GM19467 (cell line): ENCODE data around the gene MIX23.

ENCODE experiments used
- ATAC-seq: cut with Tn5 transposase; IDR thresholded peaks from one replicate; pipeline ENCODE4 v1.9.1; 2021; ENCODE audit warnings: mild to moderate bottlenecking, moderate library complexity; ENCODE audit not compliant: unreplicated experiment

The MIX23 gene

DNA sequence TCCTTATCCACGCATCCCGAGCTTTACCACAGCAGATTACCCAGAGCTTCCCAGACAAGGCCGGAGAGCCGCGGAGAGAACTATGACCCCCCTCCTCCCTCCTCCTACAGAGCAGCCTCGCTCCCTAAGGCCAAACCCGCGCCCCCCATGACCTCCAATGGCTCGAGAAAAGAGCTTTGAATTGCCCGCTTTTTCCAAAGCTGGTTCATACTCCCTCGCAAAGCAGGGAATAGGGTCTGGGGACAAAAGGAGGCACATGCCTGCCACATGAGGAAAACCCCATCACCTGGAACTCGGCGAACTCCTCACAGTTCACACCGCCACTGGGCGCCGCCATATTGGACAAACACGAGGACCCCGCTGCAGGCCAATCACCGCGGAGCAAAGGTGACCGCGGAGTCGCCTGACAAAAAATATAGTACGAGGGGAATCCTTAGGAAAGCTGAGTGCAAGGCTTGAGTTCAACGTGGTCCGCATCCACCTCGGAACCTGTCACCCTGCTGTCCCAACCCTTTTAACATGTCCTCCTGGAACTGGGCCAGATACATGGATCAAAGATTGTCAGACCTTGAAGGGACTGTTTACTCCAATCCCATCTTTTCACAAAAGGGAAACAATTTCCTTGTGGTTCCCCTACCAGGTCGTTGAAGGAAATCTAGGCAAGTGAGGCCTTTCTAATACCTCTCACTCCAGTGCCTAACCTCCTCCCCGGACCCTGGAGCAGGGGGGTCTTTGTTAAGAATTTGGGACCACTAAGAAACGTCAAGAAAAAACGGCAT, at the start of gene MIX23:
MIX23 (minus strand) TSS at position 344 of the 779 bp plus-strand sequence; CDS start at position 337, 7 bp downstream.
- ATAC-seq = no peak

DNA sequence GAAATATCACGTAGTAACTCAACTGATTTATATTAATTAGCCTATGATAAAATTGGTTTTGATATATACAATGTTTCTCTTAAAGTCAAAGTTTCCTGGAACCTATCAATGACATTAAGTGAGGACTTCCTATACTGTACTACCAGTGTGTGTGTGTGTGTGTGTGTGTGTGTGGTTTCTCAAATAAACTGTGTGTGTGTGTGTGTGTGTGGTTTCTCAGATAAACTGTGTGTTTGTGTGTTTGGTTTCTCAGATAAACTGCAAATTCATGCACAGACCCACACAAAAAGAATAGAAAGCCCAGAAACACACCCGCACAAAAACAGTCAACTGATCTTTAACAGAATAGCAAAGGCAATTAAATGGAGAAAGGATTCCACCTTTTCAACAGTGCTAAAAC, 47.3 kb upstream of the MIX23 start:
- ATAC-seq = no peak

DNA sequence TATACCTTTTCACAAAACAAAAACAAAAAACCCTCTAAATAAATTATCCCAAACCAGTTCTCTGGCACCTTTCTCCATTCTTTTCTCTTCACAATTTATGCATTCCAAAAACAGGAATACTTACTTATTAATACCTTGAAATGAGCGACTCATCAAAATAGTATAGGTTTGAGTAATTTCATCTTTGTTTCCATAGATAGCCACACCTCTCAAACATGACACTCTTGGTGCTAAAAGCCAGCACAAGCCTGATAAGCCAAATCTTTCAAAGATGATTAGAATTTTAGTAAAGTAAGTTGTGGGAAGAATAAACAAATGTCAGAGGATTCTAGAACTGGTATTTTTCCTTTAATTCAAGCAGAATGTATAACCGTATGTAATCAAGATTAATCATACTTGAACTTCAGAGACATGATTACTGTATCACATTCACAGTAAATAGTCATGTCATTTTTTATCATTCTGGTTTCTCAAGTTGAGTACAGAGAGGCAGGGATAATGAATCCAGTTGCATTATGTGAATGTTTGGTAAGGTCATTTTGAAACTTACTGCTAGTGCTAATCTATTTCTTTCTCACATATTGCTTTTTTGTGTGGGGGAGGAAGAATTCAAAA, 44.9 kb upstream of the MIX23 start:
- no peak for ATAC-seq

DNA sequence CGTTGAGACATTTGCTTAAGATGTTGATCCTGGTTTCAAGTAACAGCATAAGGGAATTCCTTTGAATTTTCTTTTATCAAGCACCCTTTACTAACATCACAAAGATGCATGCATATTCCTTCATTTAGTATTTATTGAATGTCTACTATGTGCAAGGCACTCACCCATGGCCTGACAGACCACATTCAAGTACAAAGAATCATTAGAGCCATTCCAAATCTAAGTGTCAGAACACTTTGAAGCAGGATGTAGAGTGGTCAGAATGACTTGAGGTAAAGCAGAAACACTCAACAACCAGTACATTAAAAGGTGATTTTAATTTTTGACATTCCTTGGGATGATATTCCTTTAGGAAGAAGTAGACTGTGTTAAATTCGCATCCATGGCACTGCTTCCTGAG, 38.8 kb upstream of the MIX23 start:
- ATAC-seq = no peak

DNA sequence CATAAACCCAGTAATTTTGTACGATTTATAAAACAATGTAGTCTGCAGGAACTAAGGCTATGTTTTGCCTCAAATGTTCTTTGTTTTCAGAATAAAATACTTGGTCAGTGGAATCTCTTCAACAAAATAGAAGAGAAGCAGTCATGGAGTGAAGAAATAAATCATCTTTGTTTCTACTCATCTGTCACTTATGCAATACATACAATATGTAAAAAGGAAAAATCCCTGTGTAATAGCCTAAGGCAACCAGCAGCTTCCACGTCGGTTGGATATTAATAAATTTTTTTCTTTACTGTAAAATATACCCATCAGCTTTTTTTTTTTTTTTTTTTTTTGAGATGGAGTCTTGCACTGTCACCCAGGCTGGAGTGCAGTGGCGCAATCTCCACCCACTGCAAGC, 38.1 kb upstream of the MIX23 start:
- ATAC-seq = no peak

DNA sequence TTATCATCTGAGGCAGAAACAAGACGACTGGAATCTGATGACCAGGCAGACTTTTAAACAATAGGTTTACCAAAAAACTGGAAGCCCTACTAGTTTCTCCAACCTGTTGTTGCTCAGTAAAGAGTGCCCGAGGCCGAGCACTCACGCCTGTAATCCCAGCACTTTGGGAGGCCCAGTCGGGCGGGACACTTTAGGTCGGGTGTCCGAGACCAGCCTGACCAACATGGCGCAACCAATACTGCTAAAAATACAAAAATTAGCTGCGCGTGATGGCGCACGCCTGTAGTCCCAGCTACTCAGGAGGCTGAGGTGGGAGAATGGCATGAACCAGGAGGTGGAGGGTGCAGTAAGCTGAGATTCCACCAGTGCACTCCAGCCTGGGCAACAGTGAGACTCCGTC, 33.9 kb upstream of the MIX23 start:
- no peak for ATAC-seq

DNA sequence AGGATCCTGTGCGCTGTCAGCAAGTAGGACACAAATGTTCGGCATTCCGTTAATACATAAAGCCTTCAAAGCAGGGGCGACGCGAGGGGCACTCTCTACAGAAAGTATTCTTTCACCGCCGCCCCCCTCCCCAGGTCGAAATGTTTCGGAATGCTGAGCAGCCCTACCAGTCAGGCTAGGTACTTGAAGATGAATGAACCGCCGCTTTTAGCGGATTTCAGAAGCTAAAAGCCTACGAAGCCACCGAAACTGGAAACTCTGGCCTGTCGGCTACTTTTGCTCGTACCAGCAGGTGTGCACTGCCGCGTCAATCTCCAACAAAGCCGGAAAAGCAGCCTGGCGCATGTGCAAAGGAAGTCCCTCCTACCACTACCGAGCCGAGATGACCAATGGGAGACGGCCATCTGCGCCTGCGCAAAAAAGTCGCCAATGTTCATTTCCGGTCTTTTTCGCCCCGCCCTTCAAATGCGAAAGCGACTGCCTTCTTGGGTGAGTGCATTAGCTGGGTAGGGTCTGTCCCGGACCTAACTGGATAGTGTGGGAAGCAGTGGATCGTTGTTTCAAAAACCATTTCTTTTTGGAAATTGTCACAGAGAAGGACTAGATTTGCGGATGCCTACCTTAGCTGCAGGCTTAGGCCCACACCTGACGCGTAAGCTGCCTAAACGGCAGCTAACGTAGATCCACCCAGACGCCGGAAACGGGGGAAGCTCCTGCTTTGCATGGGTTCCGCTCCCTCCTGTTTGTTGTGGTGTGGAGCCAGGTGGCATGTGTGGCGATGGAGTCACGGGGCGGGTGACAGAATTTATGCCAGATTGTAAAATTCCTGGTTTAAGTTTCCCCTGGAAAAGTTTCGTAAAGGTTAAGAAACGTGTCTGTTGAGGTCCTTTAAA, 33.0 kb upstream of the MIX23 start, which contains the start of gene WDR5B:
WDR5B (minus strand) TSS at position 301 of the 893 bp plus-strand sequence. CDS start 534 bp downstream, outside the sequence.
- peak; percentile 84 for ATAC-seq

DNA sequence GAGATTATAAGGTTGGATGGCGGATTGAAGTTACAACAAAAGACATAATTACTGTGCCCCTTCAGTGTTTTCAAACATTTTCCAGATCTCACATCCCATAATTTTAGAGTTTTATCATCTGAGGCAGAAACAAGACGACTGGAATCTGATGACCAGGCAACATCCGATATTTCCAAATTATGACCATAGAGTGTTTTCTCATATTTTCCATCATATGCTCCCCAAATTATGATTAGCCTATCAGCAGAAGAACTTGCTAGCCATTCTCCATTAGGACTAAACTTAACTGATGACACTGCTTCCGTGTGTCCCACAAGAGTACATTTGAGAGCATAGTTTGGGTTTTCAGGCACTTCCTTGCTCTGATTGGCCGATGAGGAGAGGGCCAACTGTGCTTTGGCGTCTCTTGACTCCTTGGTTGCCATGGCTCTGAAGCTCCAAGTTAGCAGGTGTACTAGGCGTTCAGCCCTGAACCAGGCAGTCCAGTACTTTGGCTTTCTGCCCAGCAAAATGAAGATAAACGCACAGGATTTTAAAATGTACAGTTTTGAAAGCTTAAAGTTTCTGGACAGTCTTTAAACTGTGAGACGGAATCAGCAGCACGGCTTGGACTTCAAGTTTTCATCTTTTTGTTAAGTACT, 32.2 kb upstream of the MIX23 start:
- peak; percentile 39 for ATAC-seq

DNA sequence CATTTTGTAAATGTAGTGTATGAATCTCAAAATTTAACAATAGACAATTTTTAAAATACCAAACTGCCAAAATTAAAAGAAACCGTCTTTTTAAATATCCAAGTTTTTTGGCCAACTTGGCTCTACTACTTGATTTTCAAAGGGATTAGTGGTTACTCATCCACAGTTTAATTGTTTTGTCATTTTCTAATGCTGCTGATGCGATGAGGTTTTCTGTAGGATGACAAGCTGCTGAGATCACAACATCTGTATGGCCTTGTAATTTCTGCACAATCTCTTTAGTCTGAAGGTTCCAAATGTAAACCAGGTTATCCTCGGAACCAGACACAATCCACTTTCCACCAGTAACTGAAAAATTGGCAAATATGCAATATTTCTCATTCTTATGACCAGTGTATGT, 31.4 kb upstream of the MIX23 start:
- no peak for ATAC-seq

DNA sequence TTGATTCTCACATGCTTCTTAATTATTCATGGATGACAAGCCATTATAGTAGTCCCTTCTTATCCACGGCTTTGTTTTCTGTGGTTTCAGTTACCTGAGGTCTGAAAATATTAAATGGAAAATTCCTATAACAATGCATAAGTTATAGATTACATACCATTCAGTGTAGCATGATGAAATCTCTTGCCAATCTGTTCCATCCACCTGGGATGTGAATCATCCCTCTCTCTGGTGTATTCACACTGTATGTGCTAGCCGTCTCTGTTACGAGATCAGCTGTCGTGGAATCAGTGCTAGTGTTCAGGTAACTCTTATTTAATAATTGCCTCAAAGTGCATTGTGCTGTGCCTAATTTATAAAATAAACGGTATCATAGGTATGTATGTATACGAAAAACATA, 27.6 kb upstream of the MIX23 start:
- no peak for ATAC-seq

DNA sequence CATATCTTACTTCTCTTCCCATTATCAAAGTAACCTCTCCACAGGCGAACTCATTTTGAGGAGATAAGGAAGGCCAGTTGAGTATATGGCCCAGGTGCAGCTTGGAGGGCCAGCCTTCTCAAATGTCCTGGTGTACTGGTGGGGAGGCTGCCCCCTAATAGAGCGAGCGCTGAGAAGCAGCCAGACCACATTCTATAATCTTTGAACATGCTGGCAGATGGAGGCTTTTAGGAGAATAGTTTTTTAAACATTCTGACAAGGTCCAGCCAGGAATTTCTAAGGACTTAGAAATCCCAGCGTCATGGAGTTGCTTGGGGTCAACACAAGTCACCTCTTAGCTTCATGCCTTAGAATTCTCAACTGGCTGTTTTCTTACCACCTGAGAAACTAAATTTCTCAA, 27.1 kb upstream of the MIX23 start:
- no peak for ATAC-seq

DNA sequence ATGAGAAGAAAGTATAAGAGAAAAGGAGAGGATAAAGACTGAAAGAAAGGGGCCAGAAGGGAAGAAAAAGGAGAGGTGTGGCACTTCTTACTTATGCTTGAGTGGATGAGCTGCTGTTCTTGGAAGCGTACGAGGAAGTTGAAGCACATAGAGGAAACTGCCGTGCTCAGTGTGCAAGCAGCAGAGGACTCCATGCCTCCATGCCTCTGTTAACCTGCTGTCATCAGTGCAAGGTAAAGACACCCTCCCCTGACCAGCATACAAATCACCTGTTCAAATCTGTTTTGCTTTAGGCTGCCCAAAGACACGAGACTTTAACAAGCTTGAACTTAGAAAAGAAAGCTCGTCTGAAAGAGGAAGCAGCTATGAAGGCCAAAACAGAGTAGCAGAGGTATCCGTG, 26.4 kb upstream of the MIX23 start:
- ATAC-seq = no peak

DNA sequence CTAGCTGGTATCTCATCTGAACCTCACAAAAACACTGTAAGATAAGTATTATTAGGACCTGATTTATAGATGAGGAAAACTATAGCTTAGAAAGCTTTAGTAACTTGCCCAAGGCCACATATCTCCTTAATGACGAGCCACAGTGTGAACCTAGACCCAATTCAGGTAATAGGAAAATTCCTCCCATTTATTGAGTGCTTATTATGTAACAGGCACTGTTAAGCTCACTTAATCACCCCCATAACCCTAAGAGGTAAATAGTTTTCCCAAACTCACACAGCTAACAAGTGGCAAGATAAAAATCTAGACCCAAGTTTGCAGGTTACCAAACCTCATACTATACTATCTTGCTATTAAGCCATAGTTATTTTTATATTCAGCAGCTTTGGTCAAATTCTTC, 24.9 kb upstream of the MIX23 start:
- no peak for ATAC-seq

DNA sequence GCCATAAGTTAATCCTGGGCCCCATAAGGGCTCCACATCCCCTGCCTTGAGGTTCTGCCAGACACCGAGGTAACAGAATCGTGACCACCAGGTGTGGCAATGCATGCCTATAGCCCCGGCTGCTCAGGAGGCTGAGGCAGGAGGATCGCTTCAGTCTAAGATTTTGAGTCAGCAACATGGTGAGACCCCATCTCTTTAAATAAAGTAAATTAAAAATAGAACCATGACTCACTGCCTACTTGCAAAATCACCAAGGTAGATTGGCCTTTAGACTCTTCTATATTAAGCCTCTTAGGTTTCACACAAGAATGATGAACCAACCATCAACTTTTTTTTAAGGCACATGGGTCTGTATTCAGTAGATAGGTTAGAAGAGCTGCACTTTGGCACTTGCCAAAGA, 23.2 kb upstream of the MIX23 start:
- ATAC-seq = no peak

DNA sequence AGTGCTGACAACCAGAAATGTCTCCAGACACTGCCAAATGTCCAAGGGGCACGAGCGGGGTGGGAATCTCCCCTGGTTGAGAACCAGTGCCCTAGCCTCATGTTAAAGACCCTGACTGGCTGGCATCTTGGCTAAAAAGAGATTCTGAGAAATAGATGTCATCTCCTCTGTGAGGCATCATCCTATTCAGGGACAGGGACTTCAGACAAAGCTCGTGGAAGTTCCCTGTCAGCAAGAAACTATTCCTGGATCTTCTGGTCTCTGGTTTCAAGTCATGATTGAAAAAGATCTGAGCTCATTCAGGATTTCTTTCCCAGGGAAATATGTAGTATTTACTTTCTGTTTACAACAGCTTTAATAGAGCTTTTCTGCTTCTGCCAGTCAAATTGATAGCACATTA, 22.0 kb upstream of the MIX23 start:
- ATAC-seq = no peak

DNA sequence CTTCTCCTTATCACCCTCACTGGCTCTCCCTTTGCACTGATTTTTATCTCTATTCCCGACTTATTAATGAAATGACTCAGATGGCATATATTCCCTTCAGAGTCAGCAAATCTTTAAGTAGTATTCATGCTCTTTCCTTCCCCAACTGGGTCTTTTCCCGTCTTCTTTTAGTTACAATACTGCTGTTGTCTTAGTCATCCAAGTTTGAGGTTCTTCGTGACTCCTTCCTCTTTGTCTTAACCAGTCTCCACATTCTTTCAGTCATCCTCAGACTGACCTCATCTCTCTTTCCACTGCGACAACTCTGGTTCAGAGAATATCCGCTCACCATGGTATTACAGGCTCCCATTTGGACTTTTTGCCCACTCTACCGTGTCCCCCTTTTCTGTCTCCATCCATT, 20.5 kb upstream of the MIX23 start:
- no peak for ATAC-seq

DNA sequence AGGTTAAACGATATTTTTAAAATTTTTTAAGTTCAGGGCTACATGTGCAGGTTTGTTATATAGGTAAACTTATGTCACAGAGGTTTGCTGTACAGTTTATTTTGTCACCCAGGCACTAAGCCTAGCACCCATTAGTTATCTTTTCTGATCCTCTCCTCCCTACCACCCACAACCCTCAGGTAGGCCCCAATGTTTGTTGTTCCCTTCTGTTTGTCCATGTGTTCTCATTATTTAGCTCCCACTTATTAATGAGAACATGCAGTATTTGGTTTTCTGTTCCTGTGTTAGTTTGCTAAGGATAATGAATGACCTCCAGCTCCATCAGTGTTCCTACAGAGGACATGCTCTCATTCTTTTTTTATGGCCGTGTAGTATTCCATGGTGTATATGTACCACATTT, 15.9 kb upstream of the MIX23 start:
- ATAC-seq = no peak

DNA sequence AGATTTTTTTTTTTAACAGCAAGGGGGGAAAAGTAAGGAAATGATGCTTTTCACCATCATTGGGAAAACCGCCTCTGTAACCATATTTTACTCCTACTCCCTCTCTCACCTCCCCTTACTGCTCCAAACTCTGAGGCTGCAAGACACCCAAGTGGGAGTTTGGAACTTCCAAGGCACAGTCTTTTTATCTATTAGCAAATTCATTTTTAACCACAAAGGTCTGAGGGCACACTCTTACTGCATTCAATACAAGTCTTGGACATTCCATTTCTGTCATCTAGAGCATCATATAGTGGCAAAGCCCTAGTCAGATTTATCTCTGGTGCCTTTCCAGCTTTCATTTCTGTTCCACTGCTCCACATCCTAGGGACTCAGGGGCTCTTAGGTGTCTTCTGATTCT, 14.2 kb upstream of the MIX23 start:
- ATAC-seq = no peak

DNA sequence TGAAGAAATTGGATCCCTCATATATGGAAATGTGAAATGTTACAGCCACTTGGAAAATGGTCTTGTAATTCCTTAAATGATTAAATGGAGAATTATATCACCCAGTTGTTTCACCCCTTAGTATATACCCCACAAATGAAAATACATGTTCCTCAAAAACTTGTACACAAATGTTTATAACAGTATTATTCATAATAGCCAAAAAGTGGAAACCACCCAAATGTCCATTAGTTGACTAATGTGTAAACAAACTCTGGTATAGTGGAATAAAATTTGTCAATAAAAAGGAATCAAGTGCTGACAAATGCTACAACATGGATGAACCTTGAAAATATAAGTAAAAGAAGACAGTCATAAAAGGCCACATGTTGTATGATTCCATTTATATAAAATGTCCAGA, 13.5 kb upstream of the MIX23 start:
- ATAC-seq = no peak

DNA sequence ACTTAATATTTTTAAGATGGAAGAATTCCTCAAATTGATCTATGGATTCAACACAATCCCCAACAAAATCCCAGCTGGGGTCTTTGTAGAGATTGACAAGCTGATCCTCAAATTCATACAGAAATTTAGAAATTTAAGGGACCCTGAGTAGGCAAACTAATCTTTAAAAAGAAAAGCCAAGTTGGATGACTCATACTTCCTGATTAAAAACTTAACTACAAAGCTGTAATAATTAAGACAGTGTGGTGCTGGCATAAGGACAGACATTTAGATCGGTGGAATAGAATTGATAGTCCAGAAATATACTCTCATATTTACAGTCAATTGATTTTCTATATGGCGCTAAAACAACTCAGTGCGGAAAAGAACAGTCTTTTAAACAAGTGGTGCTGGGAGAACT, 12.6 kb upstream of the MIX23 start:
- no peak for ATAC-seq

DNA sequence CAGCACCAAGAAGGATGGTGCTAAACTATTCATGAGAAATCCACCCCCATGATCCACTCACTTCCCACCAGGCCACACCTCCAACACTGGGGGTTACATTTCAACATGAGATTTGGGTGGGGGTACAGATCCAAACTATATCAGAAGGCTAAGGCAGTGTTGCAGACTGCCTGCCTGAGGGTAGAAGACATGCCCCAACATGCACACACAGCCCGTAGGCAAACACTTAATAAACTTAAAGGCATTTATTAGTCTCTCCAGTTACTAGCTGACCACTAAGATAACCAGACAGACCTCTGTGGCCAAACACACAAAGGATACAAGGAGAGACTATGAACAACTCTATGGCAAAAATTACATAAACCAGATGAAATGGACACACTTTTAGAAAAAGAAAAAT, 11.1 kb upstream of the MIX23 start:
- ATAC-seq = no peak
